HG03460 (cell line): ENCODE results near the gene CENPC.
"Not testable (repeated sequence)": the region's sequence is repeated elsewhere in the genome, so short reads cannot be mapped to it uniquely, and the experiment has no call there.

Source experiments
- ATAC-seq: cut with Tn5 transposase; IDR thresholded peaks from one replicate; pipeline ENCODE4 v1.9.1; 2021; ENCODE audit not compliant: unreplicated experiment

CENPC gene

DNA sequence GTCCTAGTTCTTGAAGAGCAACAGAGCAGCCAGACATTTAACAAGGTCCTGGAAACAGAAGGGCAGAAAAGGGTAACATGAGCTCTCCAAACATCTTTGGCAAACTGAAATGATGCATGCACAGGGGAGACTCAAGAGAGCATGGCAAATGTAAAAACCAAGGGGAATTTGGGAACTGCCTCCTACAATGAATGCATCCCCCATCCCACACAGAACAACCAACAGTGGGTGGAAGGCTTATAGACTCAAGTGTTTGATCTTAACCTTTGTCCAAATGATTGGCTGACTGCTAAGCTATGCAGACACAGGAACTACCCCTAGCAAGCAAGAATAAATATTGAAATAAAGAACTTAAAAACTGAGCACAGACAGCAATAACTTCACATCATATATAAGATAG, 74.4 kb downstream of the CENPC start:
- ATAC-seq = no peak

DNA sequence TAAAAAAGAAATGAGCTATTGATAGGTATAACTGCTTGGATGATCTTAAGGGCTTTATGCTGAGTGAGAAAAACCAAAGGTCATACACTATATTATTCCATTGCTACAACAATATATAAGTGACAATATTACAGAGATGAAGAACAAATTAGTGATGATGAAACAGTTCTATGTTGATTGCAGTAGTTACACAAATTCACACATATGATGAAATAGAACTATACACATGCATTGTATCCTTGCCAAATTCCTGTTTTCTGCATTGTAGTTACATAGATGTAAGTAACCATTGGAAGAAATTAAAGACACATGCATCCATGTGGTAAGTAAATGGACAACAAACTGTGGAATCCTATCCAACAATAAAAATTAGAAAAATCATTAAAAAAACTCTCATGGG, 76.5 kb downstream of the CENPC start:
- ATAC-seq = no peak

DNA sequence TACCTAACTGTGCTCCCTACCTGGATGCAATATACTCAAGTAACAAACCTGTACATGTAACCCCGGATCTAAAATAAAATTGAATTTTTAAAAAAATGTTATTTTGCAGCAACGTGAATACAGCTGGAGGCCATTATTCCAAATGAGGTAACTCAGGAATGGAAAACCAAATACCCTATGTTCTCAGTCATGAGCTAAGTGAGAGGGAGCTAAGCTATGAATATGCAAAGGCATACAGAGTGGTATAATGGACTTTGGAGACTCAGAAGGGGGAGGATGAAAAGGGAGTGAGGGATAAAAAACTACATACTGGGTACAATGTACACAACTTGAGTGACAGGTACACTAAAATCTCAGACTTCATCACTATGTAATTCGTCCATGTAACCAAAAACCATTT, 78.6 kb downstream of the CENPC start:
- no peak for ATAC-seq

DNA sequence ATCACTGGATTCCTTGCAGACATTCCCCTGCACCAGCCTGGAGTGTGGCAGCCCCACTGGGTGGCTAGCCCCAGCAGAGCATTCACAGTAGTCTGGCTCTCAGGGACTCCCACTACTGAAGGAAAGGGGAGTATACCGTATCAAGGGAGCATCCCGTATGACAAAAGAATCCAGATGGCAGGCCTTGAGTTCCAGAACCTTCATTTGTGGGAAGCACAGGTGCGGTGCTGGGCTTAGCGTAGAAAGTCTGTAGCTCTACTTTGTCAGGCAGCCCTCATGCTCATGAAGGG, 79.6 kb downstream of the CENPC start:
- ATAC-seq = no peak

DNA sequence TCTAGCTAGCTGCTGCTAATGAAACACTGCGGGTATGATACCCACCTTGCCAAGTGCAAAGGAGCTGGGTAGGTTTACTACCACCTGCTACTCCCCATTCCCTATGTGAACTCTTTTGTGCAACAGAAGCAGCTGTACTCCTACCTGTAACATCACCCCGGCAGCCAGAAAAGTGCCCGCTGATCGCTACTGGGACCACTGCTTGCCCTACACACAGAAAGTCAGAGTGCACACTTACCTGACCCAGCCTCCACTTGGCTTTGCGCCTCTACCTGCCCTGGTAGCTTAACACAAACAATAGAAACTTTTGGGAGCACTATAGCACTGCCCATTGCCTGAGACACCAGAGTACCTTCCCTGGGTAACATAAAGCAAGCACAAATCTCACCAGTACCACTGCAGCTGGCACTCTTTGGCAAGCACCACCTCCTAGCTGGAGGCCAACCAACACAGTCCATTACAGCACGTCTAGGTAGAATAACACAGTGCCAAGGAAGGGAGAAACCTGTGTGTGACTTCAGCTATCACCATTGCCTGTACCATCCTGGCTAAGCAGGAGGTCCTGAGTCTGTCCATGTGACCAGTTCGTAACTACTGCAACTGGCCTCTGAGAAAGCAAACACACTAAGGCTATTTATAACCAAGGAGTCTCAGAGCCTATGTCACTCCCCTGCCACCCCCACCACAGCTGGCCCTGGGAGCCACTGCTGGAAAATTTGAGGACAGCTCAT, 80.1 kb downstream of the CENPC start:
- no peak for ATAC-seq

DNA sequence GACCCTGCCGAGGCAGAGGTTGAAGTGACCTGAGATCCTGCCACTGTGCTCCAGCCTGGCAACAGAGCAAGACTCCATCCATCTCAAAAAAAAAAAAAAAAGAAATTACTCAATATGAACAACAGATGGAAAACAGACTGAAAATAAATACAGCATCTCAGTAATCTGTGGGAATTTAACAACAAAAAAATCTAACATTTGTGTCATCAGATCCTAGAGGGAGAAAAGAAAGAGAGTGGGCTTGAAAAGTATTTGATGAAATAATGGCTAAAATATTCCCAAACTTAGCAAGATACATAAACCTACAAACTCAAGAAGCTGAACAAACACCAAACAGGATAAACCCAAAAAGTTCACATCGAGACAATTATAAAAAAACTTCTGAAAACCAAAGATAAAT, 84.7 kb downstream of the CENPC start:
- ATAC-seq = no peak

DNA sequence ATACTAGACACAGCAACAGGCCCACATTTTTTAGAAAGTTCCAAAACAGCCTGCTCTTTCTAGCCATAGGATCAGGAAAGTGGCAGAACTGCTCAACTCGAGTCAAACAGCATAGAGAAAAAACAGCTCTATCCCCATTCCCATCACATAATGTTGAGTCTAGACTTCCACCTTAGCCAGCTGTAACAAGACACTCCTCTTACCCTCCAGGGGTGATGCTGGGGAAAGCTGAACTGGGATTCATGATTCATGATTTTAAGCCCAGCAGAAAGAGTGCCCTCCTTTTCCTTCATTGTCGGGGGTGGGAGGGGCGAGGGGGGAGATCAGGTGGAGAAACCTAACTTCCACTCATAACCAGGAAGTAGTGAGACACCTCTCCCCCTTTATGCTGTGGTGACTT, 86.1 kb downstream of the CENPC start:
- no peak for ATAC-seq

DNA sequence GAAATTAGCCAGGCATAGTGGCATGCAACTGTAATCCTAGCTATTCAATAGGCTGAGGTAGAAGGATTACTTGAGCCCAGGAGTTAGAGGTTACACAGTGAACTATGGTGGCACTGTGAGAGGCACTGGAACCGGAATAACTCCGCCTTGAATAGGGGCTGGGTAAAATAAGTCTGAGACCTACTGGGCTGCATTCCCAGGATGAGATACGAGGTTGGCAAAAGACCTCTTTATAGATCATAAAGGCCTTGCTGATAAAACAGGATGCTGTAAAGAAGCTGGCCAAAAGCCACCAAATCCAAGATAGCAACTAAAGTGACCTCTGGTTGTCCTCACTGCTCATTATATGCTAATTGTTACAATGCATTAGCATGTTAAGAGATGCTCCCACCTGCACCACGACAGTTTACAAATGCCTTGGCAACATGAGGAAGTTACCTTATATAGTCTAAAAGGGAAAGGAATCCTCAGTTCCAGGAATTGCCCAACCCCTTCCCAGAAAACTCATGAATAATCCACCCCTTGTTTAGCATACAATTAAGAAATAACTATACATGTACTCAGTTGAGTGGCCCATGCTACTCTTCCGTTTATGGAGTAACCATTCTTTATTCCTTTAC, 88.6 kb downstream of the CENPC start:
- no peak for ATAC-seq

DNA sequence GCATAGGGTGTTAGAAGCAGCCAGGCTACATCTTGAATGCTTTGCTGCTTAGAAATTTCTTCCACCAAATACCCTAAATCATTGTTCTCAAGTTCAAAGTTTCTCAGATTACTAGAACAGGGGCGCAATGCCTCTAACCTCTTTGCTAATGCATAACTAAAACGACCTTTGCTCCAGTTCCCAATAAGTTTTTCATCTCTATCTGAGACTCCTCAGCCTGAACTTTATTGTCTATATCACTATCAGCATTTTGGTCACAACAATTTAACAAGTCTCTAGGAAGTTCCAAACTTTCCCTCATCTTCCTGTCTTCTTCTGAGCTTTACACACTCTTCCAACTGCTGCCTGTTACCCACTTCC, 92.5 kb downstream of the CENPC start:
- not testable (repeated sequence) for ATAC-seq

DNA sequence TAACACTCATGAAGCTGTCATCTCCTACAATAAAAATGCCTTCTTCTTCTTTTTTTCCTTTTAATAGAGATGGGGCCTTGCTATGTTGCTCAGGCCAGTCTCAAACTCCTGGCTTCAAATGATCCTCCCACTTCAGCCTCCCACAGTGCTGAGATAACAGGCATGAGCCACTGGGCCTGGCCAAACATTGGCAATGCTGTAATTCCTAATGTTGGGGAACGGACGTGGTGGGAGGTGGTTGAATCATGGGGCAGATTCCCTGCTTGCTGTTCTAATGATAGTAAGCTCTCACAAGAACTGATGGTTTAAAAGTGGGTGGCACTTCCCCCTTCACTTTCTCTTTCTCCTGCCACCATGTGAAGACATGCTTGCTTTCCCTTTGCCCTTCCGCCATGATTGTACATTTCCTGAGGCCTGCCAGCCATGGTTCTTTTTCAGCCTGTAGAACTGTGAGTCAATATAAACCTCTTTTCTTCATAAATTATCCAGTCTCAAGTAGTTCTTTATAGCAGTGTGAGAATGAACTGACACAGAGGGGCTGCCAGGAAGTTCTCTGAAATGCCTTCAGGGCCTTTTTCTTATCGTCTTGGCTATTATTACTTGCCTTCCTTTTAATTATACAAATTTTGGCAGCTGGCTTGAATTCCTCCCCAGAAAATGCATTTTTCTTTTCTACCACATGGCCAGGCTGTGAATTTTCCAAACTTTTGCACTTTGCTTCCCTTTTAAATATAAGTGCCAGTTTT, 93.0 kb downstream of the CENPC start:
- ATAC-seq = no peak

DNA sequence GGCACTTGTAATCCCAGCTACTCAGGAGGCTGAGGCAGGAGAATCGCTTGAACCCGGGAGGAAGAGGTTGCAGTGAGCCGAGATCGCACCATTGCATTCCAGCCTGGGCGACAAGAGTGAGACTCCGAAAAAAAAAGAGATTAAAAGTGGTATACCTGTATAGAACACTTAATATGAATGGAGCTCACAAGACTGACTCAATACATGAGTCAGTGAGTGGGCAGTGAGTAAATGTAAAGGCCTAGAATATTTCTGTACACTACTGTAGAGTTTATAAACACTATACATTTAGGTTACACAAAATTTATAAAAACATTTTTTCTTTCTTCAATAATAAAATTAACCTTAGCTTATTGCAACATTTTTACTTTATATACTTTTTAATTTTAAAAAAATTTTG, 93.8 kb downstream of the CENPC start:
- ATAC-seq = no peak

DNA sequence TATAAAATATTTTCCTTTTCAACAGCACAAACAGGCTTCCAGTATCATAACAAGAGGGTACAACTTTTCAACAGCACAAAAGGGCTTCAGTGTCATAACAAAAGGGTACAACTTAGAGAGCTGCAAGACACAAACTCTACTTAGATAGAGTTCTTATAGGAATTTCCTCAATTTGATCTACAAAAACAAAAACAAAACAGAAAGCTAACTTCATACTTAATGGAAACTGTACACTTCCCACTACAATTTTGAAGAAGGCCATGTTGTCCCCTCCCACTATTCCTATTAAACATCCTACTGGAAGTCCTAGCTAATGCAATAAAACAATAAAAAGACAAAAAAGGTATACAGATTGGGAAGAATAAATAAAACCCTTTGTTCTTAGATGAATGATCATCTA, 96.7 kb downstream of the CENPC start:
- no peak for ATAC-seq

DNA sequence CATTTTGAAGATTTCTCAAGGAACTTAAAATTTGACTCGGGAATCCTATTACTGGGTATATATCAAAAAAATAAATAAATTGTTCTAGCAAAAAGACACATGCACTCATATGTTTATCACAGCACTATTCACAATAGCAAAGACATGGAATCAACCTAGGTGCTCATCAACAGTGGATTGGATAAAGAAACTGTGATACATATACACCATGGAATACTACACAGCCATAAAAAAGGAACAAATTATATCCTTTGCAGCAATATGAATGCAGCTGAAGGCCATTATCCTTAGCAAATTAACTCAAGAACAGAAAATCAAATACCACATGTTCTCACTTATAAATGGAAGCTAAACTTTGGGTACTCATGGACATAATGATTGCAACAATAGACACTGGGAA, 97.4 kb downstream of the CENPC start:
- ATAC-seq = no peak

DNA sequence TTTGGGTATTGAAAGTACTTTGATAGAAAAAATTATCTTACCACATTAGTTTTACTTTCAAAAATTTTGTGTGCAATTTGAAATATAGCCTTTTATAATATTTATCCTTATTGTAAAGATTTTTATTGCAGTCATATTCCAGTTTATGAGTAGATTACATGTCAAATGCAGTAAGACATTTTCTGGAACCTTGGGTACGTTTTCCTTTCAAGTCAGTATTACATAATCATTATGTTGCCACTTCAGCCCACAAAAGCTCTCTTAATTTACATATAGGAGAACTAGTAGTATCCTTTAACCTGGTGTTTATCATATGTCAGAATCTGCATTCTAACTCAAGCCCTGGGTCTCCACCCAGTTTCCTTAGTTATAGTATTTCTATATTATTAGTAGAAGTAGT, 98.5 kb downstream of the CENPC start:
- no peak for ATAC-seq

DNA sequence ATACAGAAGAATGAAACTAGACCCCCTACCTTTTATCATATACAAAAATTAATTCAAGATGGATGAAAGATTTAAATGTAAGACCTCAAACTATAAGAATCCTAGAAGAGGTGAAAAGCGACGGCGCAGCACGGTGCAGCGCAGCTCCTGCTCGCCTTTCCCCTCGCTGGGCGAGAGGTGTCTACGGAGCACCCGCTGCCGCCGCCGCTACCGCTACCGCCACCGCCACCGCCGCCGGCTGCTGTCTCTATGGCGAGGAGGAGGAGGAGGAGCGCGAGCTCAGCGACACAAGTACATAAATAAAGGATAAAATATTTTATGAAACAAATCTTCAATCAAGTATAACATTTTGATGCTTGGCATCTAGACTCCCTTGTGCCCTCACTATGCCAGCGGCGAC, 99.4 kb downstream of the CENPC start:
- ATAC-seq = not testable (repeated sequence)

DNA sequence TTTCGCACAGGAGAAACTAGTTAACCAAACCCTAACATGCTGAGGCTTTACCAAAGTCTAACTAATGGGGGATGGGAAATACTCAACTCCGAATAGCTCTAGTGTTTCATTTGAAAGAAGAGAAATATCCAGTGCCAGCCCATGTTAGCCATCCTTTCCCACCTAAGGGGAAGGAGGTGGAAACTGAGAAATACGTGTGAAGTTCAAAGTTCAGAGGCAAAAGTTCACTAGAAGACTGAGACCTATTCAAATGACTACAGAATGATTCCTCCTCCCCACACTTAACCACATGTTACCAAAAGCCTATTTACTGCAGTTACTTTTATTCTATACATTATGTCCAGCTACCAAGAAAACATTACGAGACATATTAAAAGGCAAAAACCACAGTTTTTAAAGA, 106.3 kb downstream of the CENPC start:
- no peak for ATAC-seq

DNA sequence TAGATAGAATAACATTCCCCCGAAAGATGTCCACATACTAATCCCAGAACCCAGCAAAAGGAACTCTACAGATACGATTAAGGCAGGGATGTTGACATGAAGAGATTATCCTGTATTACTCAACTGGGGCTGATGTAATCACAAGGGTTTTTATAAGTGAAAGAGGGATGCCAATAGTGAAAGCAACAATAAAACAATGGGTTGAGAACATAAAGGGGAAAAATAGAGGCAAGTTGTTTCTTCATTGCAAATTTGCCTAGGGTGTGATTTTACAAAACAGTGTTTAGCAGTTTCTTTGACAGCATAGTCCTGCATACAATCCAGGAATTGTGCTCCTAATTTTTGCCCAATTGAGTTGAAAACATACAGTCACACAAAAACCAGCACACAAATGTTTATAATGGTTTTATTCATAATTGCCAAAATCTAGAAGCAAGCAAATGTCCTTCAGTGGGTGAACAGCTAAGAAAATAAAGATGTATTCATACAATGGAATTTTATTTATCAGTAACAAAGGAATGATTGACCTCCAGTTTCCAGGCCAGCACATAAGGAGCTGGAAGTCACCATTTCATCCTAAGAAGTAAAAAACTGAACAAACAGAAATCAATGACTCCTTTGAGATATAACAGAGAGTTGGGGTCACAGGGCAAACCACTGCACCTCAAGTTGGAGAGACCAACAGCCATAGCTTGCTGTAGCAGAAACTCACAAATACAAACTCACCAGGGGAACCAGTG, 107.2 kb downstream of the CENPC start:
- ATAC-seq = no peak

DNA sequence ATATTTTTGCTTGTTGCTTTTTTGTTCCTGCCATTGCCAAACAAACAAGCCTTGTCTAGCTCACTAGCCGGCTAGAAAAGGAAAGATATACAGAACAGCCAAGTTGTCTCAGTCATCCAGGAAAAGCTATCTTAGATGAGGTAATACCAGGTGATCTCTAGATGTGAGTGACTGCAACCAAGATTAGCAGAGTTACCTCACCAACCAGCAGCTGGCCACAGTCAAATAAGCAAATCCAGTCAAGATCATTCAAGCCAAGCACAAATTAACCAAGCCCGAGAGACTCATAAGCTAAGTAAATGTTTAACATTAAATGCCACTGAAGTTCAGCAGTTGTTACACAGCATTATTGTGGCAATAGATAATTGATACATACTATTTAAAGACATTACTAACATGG, 108.6 kb downstream of the CENPC start:
- ATAC-seq = peak; percentile 93

DNA sequence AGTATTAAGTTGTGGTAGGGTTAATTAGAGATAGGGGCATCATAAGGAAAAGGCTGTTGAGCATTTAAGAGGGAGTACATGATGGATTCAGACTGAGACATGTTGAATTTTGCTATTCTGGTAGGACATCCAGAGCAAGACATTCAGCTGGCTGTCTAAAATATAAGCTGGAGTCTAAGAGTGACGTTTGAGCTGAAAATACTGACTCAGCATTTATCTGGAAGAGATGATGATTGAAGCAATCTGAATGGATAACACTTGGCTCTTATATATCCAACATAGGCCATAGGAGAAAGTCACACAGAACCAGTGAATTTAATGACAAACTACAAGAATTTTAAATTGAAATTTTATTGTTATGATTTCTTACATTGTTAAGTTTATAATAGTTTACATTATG, 114.3 kb downstream of the CENPC start:
- ATAC-seq = no peak

DNA sequence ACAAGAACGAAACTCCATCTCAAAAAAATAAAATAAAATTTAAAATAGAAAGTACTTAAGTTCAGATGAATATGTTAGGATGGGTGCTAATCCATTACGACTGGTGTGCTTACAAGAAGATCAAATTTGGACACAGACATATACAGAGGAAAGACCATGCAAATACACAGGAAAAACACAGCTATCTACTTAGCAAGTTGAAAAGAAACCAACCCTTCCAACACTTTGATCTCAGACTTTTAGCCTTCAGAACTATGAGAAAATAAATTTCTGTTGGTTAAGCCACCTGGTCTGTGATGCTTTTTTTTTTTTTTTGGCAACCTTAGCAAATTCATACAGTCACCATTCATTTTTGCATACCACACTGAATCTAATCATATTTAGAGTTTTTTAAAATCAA, 116.5 kb downstream of the CENPC start:
- ATAC-seq = no peak
